Measurements from ENCODE around the gene ADAMTS6.

- TF ChIP-seq CTCF (IDR thresholded peaks at IDR 0.05) (no peak), POLR2A (IDR thresholded peaks at IDR 0.05) (no peak)
These were observed 320.1 kb downstream of the ADAMTS6 start for GRCh38 chr5:65161655-65162054.

Measured in suprapubic skin (tissue), 3 donors.